Osteoblast (primary cell): Measurements from ENCODE around the gene AMMECR1. TPM values are rescaled to one million over a fixed set of nuclear protein-coding genes. Genes with fewer than 3 reads are reported as not detected.

Experiments used
- DNase-seq: peaks from one replicate; pipeline ENCODE4 v3.0.0; 2011; ENCODE audit warnings: low spot score, mixed read lengths; ENCODE audit not compliant: insufficient read length; ENCODE audit errors: missing footprints
- H2AFZ ChIP-seq: 2 replicates; pipeline ENCODE4 v1.6.0; 2011; ENCODE audit warnings: mild to moderate bottlenecking, low read length
- H3K27ac ChIP-seq: 2 replicates; pipeline ENCODE4 v1.5.1; 2011; ENCODE audit warnings: mild to moderate bottlenecking, low read depth, low read length, moderate library complexity
- H3K27me3 ChIP-seq: 2 replicates; pipeline ENCODE4 v1.6.0; 2012; ENCODE audit warnings: mild to moderate bottlenecking, control low read depth, inconsistent platforms, low read length, moderate library complexity; ENCODE audit not compliant: insufficient read depth
- H3K36me3 ChIP-seq: 2 replicates; pipeline ENCODE4 v1.5.1; 2011; ENCODE audit warnings: mild to moderate bottlenecking, low read length, control low read depth, moderate library complexity; ENCODE audit not compliant: insufficient read depth
- H3K4me1 ChIP-seq: 2 replicates; pipeline ENCODE4 v1.5.1; 2011; ENCODE audit warnings: mild to moderate bottlenecking, low read length, control low read depth, moderate library complexity; ENCODE audit not compliant: insufficient read depth
- H3K4me2 ChIP-seq: 2 replicates; pipeline ENCODE4 v1.6.0; 2011; ENCODE audit warnings: mild to moderate bottlenecking, low read length; ENCODE audit not compliant: insufficient read depth
- H3K4me3 ChIP-seq: fragments of 200-600 bp; sonication (generic); 3 replicates; pipeline ENCODE4 v1.5.1; 2012; ENCODE audit warnings: mild to moderate bottlenecking, low read length, inconsistent platforms; ENCODE audit not compliant: insufficient read depth
- H3K79me2 ChIP-seq: 2 replicates; pipeline ENCODE4 v1.6.0; 2012; ENCODE audit warnings: mild to moderate bottlenecking, low read length, control low read depth, inconsistent platforms; ENCODE audit not compliant: insufficient read depth
- H3K9me3 ChIP-seq: 2 replicates; pipeline ENCODE4 v1.5.1; 2011; ENCODE audit warnings: low read depth, low read length, control low read depth
- H4K20me1 ChIP-seq: 2 replicates; pipeline ENCODE4 v1.6.0; 2012; ENCODE audit warnings: mild to moderate bottlenecking, low read length, control low read depth; ENCODE audit not compliant: insufficient read depth
- CTCF ChIP-seq: IDR thresholded peaks from 2 replicates; pipeline ENCODE4 v1.5.1; 2011; ENCODE audit warnings: mild to moderate bottlenecking, low read depth, low read length, moderate library complexity; ENCODE audit errors: extremely low read depth
- total RNA-seq: library from RNA; depleted of rRNA; stranded (reverse); fragments of >200 nt; gene quantifications from 2 replicates; pipeline ENCODE4 v1.2.3, GENCODE V29; 2012

AMMECR1 gene
- total RNA-seq, 1 donor, result 14.5 TPM

- peak; percentile 84 for DNase-seq
- no peak for TF ChIP-seq CTCF
- no peak overlapping the region for H3K4me3 ChIP-seq
- H4K20me1 ChIP-seq, result peaks cover 6% of the 10 kb centered on the region
- H2AFZ ChIP-seq, result no peak overlapping the region
- peaks cover 3% of the 10 kb centered on the region for H3K27me3 ChIP-seq
- H3K27ac ChIP-seq, result peak overlapping the region; percentile 77
- no peaks in the 10 kb centered on the region for H3K79me2 ChIP-seq
- H3K4me1 ChIP-seq, result peaks cover 30% of the 10 kb centered on the region
- H3K9me3 ChIP-seq, result no peaks in the 10 kb centered on the region
- H3K4me2 ChIP-seq, result peak overlapping the region; percentile 50
- H3K36me3 ChIP-seq, result no peaks in the 10 kb centered on the region
Observed at GRCh38 chrX:110180176-110180927, 137.5 kb downstream of the AMMECR1 start.

GRCh38 chrX:110178179-110178865 is 139.6 kb downstream of the AMMECR1 start:
- Histone ChIP-seq H3K4me2 (no peak overlapping the region), H2AFZ (no peak overlapping the region), H3K36me3 (no peaks in the 10 kb centered on the region), H3K9me3 (no peaks in the 10 kb centered on the region), H3K27ac (no peak overlapping the region), H4K20me1 (peaks cover 6% of the 10 kb centered on the region), H3K27me3 (no peaks in the 10 kb centered on the region), H3K4me1 (peaks cover 30% of the 10 kb centered on the region), H3K4me3 (no peak overlapping the region), H3K79me2 (no peaks in the 10 kb centered on the region)
- DNase-seq, result no peak
- TF ChIP-seq CTCF, result no peak

GRCh38 chrX:110175696-110176095 is 142.2 kb downstream of the AMMECR1 start:
- Histone ChIP-seq H3K79me2 (no peaks in the 10 kb centered on the region), H3K9me3 (no peaks in the 10 kb centered on the region), H2AFZ (no peak overlapping the region), H3K27me3 (no peaks in the 10 kb centered on the region), H3K4me3 (no peak overlapping the region), H3K36me3 (no peaks in the 10 kb centered on the region), H3K4me1 (peaks cover 9% of the 10 kb centered on the region), H3K27ac (no peak overlapping the region), H3K4me2 (no peak overlapping the region), H4K20me1 (peaks cover 11% of the 10 kb centered on the region)
- no peak for TF ChIP-seq CTCF
- DNase-seq, result no peak

GRCh38 chrX:110175146-110175545 is 142.7 kb downstream of the AMMECR1 start:
- Histone ChIP-seq H3K9me3 (no peaks in the 10 kb centered on the region), H3K4me2 (no peak overlapping the region), H3K4me1 (peaks cover 3% of the 10 kb centered on the region), H3K27ac (no peak overlapping the region), H3K36me3 (no peaks in the 10 kb centered on the region), H3K79me2 (no peaks in the 10 kb centered on the region), H2AFZ (no peak overlapping the region), H3K27me3 (no peaks in the 10 kb centered on the region), H3K4me3 (no peak overlapping the region), H4K20me1 (peaks cover 11% of the 10 kb centered on the region)
- DNase-seq, result no peak
- TF ChIP-seq CTCF, result no peak
